CD4-positive, alpha-beta T cell treated with Interleukin-6 for 4 hours (primary cell): ENCODE data around the gene EDEM3.
"Not testable (repeated sequence)": the region's sequence is repeated elsewhere in the genome, so short reads cannot be mapped to it uniquely, and the experiment has no call there.

Source experiments
- DNase-seq: peaks from one replicate; pipeline ENCODE4 v3.0.0-alpha.2; 2020; ENCODE audit warnings: mixed read lengths

Gene EDEM3

DNA sequence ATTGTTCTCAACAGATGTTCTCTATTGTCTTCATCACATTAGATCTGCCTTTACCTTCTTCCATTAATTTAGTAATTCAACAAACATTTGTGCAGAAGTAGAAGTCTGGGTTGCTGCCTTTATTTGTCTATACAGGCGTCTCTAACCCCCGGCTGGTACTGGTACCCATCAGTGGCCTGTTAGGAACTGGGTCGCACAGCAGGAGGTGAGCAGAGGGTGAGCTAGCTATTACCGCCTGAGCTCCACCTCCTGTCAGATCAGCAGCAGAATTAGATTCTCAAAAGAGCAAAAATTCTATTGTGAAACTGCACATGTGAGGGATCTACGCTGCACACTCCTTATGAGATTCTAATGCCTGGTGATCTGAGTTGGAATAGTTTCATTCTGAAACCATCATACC, 12.9 kb upstream of the EDEM3 start:
- DNase-seq = no peak

DNA sequence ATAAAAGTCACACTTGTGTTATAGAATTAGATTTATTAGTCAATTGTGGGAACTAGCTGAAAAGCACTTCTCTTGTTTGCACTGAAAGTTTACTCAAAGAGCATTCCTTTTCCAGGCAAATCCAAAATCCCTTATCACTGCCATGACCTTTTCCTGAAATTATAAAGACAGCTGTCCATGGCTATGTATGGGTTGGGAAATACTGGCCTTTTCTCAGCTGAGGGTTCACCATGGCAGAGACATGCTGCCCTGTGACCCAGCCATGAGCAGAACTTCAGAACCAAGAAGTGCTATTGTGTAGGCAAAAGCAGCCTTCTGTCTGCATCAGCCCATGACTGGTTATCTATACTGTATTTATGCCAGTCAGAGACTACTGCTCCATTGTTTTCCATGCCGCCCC, 9.8 kb upstream of the EDEM3 start:
- no peak for DNase-seq

GRCh38 chr1:184763520-184763919, 8.9 kb upstream of the EDEM3 start:
- not testable (repeated sequence) for DNase-seq

GRCh38 chr1:184761969-184762485, 7.4 kb upstream of the EDEM3 start:
- no peak for DNase-seq

DNA sequence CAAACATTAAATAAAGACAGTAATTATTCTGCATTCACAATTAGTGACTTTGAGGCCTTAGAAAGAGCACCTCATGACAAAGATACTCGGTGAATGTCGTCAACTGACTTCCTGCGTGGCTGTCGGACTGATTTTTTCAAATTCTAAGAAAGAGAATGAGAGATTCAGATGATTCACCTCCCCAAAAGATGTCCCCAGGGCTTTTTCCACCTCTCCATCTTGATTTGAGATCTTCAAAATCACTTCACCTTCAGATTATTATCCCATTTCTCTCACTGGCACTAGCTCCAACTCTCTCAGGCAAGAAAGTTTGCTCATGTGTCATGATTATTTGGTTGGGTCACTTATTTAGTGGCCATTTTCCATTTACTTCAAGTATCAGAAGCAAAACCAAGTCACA, 5.0 kb upstream of the EDEM3 start:
- DNase-seq = no peak

- DNase-seq = no peak
Observed at GRCh38 chr1:184759112-184759511, 4.5 kb upstream of the EDEM3 start.

- no peak for DNase-seq
Observed at GRCh38 chr1:184757891-184758290, 3.2 kb upstream of the EDEM3 start.

- DNase-seq = no peak
Observed at GRCh38 chr1:184757406-184757805, 2.7 kb upstream of the EDEM3 start.

GRCh38 chr1:184755226-184756065, 788 bp upstream of the EDEM3 start:
- DNase-seq = peak; percentile 24

- DNase-seq = peak; percentile 46
Observed at GRCh38 chr1:184753608-184754475, 816 bp downstream of the EDEM3 start.

DNA sequence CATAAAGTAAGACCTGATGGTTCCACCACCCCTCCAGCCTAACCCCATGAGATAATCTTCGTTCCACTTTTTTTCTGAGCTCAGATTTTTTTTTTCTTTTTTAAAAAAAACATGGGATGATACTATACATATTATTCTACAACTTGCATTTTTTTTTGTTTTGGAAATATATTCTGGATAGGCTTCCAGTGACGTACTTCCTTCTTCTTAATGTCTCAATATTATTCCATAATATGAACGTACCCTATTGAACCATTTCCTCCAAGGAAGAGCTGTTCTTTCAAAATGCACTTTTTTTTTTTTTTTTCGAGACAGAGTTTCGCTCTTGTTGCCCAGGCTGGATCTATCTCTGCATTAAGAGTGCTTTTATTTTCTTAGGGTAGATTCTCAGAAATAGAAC, 1.5 kb downstream of the EDEM3 start:
- DNase-seq = no peak

DNA sequence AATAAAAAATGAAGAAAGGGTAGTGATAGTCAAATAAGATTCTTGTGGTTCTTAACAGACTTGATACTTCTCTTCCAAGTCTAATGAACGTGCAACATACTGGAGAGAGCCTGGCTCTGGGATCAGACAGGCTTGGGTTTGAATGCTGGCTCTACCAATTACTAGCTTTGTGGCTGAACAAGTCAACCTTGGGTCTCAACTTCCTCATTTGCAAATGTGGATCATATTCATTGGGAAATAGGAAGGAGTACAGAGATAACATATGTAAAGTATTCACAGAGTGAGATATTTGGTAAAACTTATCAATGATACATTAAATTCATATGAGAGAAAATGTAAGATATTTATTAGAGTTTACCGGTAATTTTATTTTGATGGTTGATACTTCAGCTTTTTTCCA, 2.0 kb downstream of the EDEM3 start:
- no peak for DNase-seq

GRCh38 chr1:184748740-184749139, 5.9 kb downstream of the EDEM3 start:
- DNase-seq = no peak

- no peak for DNase-seq
Observed at GRCh38 chr1:184747089-184747955, 7.3 kb downstream of the EDEM3 start.

DNA sequence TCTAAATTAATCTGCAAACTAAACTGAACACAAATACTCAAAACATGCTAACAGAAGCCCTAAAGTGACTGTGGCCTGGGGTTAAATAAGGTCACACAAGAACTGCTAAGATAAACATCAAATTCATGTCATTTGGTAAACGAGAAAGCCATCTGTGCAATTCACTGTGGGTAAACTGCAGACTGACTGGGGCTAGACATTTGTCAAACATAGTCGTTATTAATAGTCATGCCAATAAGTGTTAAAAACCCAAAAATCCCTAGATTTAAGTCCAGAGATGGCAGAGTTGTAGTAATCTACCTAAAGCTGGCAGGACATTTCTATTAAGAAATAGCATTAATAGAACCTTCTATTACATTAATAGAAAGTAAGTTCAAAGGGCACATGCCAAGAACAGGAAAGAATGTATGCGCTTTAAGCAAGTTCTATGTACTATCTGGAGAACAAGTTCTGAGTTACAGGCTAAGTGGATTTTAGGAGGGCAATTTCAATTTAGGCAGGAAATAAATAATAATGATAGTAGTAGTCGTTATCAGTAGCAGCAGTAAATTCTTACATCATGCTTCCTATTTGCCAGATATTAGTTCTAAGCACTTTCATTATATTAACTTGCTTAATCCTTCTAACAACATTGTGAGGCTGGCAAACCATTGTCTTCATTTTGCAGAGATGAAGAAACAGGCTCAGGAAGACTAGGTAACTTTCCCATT, 8.6 kb downstream of the EDEM3 start:
- peak; percentile 10 for DNase-seq

DNA sequence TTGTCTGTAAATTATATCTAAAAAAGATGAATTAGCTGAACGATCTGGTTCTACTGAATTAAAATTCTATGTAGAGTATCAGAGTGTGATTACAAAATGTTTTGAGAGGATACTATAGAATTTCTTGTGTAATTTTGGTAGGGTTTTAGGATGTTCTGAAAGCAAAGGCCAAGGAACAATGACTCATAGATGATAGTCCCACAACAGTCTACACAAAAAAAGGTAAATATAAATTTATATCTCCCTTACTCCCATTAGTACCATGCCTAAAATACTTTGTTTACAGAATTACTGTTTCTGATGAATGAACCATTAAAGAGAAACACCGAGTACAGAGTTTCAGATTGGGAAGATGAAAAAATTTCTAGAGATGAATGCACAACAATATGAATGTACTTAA, 9.5 kb downstream of the EDEM3 start:
- DNase-seq = no peak

GRCh38 chr1:184743062-184743756, 11.4 kb downstream of the EDEM3 start:
- peak; percentile 28 for DNase-seq

GRCh38 chr1:184740344-184740743, 14.3 kb downstream of the EDEM3 start:
- DNase-seq = no peak

DNA sequence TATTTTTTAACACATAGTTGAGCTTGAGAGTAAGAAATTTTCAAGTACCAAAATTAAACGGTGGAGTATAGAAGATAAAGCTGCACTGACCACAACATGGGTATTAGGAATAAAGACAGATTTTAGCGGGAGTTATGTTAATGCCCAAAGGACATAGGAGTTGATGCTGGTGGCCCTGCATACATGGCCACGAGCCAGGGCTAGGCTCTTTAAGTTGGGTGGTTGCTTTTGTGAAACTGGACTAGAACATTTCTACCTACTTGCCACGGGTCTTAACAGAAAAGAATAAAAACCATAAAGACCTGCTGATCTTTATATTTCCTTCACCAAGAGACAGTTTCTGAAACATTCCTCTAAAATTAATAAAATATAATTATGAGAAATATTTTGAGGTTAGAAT, 14.9 kb downstream of the EDEM3 start:
- no peak for DNase-seq

- no peak for DNase-seq
Observed at GRCh38 chr1:184739070-184739469, 15.6 kb downstream of the EDEM3 start.

- no peak for DNase-seq
Observed at GRCh38 chr1:184734980-184735379, 19.7 kb downstream of the EDEM3 start.
